IPS-NIHi7 (cell line): Measurements from ENCODE around the gene WDR87.
"Not testable (repeated sequence)": the region's sequence is repeated elsewhere in the genome, so short reads cannot be mapped to it uniquely, and the experiment has no call there.

Experiments
- DNase-seq: peaks from one replicate; pipeline ENCODE4 v3.0.0; 2012; ENCODE audit warnings: mixed read lengths; ENCODE audit errors: extremely low spot score

The WDR87 gene

GRCh38 chr19:37877147-37877546, 29.2 kb downstream of the WDR87 start:
- no peak for DNase-seq

GRCh38 chr19:37876032-37876431, 30.4 kb downstream of the WDR87 start:
- DNase-seq: no peak

DNA sequence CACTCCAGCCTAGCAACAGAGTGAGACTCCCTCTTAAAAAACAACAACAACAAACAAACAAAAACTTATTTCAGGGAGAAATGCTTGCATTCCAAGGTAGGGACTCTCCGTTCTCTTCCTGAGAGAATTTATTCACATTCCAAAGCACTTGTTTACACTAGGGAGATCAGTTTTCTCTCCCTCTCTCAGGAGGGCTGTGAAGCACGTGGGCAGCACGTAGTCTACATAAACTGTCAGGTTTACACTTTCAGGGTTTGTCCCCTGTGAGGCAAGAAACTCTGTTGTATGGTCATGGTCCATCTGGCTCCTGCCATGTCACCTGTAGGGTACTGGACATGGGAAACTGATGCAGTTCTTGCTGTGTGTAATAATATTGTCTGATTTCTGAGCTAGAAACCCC, 31.6 kb downstream of the WDR87 start:
- DNase-seq: no peak

GRCh38 chr19:37872383-37872782, 34.0 kb downstream of the WDR87 start:
- no peak for DNase-seq

DNA sequence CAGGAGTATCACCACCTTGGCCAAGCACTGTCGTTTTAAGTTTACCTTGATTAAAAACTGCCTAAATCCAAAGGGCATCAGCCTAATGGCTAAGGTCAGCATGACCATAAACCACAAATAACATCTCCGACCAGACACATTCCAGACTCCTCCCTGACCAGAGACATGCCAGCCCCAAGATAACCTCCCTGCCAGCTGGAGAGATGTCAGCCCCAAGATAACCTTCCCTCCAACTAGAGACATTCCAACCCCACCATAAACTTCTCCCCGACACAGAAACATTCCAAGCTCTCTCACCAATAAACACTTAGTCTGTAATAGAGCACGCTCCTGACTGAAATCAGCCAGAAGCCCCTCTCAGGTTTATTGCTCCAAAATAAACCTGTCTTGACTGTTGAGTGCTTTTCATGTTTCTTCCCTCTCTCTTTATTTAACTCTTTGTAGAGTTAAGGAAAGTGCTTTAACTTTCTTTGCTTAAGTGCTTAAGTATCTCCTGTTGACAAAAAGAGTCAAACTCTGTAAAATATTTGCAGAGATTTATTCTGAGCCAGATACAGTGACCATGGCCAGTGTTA, 36.5 kb downstream of the WDR87 start:
- no peak for DNase-seq

DNA sequence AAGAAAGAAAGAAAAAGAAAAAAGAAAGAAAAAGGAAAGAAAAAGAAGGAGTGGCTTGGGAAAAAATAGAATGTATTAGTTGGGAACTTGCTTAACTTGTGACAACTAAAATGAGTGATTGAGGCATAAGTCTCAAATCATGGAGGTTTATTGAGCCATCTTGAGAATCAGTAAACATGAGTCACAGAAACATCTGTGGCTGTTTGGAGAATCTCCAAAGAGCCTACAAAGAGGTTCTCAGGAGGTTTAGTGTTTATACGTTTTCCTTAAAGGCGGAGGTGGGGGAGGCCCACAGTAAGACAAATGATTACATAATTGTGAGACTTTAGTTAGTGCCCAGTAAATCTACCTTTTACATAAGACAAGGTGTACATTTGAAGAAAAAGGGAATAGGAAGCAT, 38.6 kb downstream of the WDR87 start:
- DNase-seq: no peak

- not testable (repeated sequence) for DNase-seq
Observed at GRCh38 chr19:37865930-37866329, 40.5 kb downstream of the WDR87 start.

DNA sequence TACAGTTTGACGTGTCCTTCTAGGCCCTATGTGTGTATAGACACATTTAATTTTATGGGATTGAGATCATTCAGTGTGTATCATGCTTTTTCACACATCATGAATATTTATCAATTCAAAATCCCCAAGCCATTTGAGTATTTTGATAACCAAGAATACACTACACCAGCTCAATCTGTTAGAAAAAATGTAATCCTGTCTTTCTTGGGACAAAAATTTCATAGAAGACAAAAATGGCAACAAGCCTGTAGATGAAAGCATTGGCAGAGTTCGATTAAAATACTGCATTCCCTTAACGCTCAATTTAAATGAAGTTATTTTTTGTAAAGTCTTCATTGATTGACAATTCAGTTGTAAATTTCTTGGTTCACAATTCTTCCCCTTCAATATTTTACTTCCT, 41.9 kb downstream of the WDR87 start:
- DNase-seq: no peak

- peak; percentile 47 for DNase-seq
Observed at GRCh38 chr19:37855098-37855497, 51.3 kb downstream of the WDR87 start.

GRCh38 chr19:37845932-37846331, 60.5 kb downstream of the WDR87 start:
- no peak for DNase-seq
